VCaP (cell line): ENCODE data around the gene REM2.

Experiments
- H3K27ac ChIP-seq: fragments of 450-650 bp; 2 replicates; pipeline ENCODE4 v1.5.1; 2017
- TF ChIP-seq, protein P1 (sequence below): fragments of 450-650 bp; conservative IDR thresholded peaks from 2 replicates; pipeline ENCODE4 v1.5.1; 2017; ENCODE audit warnings: mild to moderate bottlenecking, moderate library complexity

REM2 gene

DNA sequence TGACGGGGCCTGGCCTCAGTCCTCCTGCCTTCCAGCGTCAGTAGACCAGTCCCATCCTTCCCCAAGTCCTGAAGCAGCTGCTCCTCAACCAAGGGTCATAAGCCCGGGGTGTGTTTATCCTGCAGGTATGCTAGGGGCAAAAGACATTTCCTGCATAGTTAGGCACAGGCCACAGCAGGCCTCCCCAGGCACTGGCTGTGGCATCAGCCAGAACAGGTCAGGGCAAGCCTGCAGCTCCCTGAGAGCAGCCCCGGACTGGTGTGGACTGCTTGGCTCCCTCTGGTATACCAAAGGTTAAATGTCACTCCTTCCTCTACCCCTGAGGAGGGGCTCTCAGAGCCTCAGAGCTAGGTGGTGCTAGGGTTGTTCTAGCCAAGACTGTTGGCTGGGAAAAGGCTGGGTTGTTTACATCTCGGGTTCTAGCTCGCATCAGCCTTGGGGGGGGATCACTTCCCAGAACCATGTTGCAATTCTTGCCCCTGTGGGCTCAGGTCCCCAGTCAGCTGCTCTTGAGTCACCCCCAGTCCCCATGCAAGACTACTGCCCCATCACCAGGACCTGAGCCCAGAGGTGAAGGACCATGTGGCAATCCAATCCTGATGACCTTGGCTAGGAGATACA, 43.8 kb upstream of the REM2 start:
- TF ChIP-seq, protein P1, sequence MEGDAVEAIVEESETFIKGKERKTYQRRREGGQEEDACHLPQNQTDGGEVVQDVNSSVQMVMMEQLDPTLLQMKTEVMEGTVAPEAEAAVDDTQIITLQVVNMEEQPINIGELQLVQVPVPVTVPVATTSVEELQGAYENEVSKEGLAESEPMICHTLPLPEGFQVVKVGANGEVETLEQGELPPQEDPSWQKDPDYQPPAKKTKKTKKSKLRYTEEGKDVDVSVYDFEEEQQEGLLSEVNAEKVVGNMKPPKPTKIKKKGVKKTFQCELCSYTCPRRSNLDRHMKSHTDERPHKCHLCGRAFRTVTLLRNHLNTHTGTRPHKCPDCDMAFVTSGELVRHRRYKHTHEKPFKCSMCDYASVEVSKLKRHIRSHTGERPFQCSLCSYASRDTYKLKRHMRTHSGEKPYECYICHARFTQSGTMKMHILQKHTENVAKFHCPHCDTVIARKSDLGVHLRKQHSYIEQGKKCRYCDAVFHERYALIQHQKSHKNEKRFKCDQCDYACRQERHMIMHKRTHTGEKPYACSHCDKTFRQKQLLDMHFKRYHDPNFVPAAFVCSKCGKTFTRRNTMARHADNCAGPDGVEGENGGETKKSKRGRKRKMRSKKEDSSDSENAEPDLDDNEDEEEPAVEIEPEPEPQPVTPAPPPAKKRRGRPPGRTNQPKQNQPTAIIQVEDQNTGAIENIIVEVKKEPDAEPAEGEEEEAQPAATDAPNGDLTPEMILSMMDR = no peak
- H3K27ac ChIP-seq = no peak overlapping the region

DNA sequence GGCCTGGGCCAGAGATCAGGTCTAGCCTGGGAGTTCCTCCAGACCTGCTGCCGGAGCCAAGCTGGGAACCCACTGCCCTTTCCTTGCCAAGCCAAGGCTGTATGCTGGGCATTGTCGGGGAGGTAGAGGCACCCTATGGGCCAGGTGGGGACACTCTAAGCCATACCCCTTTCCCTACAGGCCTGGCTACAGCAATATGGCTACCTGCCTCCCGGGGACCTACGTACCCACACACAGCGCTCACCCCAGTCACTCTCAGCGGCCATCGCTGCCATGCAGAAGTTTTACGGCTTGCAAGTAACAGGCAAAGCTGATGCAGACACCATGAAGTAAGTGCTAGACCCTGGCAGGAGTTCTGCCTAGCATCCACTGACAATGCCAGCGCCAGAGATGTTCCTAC, 41.7 kb upstream of the REM2 start:
- no peak overlapping the region for H3K27ac ChIP-seq
- TF ChIP-seq, protein P1 = no peak

DNA sequence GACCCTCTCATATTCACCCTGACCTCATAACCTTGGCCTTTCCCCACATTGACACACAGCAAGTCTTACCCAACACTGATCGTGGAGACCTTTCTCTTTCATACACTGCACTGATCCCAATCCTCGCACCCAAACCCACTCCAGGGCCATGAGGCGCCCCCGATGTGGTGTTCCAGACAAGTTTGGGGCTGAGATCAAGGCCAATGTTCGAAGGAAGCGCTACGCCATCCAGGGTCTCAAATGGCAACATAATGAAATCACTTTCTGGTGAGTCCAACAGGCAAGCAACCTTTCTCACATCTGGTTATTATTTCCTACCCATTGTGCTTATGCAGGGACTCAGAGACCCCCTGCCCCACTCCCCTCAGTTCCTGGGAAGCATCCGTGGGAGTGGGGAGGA, 41.3 kb upstream of the REM2 start:
- no peak overlapping the region for H3K27ac ChIP-seq
- TF ChIP-seq, protein P1 = no peak

DNA sequence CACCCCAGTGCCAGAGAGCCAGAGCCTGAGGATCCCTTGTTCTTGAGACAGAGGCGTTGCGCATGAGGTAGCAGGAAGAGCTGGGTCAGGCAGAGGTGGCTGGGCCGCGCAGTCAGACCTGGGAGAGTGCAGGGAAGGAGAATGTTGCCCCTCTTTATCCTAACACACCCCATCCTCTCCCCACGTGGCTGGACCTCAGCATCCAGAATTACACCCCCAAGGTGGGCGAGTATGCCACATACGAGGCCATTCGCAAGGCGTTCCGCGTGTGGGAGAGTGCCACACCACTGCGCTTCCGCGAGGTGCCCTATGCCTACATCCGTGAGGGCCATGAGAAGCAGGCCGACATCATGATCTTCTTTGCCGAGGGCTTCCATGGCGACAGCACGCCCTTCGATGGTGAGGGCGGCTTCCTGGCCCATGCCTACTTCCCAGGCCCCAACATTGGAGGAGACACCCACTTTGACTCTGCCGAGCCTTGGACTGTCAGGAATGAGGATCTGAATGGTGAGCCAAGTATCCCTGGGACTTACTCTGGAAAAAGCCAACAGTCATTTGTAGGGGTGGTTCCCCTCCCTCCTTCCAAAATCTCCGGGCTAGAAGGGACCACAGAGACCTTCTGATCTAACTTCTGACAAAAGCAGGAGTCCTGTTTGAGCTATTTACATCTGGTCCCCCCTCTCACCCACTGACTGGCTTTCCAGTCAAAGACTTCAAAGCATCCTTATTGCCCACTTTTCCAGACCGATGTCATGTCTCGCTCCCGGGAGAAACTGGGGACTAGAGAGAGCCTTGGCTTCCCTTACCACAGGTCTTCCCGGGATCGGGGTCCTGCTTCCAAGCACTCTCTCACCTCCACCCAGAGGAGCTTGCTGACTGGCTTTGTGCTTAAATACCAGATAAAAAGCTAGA, 40.6 kb upstream of the REM2 start:
- H3K27ac ChIP-seq = no peak overlapping the region
- TF ChIP-seq, protein P1 = no peak

DNA sequence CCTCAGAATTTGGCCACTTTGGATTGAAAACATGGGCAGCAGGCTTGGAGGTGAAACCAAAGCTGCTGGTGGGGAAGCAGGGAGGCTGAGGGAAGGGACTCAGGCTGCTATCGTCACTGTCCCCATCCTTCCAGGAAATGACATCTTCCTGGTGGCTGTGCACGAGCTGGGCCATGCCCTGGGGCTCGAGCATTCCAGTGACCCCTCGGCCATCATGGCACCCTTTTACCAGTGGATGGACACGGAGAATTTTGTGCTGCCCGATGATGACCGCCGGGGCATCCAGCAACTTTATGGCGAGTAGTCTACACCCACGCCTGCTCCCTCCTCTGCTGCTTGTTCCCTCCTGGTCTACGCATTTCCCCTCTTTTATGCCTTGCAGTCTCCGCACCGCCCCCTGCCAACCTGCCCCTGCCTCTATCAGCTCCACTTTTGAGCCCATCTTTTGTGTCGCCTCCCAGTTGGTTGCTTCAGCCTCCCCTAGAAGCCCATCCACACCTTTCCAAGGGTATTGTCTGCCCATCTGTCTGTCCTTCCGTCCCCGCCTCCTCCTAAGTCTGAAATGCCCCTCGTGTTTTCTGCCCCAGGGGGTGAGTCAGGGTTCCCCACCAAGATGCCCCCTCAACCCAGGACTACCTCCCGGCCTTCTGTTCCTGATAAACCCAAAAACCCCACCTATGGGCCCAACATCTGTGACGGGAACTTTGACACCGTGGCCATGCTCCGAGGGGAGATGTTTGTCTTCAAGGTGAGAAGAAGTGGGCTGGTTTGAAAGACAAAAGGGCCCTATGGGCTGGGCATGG, 39.7 kb upstream of the REM2 start:
- H3K27ac ChIP-seq = no peak overlapping the region
- TF ChIP-seq, protein P1 = no peak

DNA sequence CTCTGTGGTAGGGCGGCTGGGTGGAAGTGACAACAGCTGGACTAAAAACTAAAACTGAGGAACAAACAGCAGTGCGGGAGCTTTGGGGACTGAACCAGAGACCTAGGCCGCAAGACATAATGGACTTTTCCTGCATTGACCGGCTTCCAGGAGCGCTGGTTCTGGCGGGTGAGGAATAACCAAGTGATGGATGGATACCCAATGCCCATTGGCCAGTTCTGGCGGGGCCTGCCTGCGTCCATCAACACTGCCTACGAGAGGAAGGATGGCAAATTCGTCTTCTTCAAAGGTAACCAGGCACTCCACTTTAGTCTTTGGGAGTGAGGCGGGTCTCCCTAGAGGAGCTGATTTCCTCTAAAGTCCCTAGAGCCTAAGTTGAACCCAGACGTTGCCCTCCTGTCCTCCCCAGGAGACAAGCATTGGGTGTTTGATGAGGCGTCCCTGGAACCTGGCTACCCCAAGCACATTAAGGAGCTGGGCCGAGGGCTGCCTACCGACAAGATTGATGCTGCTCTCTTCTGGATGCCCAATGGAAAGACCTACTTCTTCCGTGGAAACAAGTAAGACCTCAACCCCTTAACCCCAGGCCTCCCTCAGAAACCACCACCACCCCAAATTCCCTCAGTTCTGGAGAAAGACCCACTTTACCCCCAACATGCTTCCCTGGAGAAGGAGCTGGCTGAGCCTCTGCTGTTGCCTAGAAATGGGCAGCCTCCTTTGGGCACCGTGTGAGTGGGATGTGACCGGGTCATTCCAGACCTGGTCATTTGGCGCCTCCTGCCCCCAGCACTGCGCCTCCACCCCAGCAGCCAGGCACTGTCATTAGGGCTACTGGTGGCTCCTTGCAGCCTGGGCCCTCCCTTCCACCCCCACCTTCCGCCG, 38.6 kb upstream of the REM2 start:
- H3K27ac ChIP-seq = no peak overlapping the region
- TF ChIP-seq, protein P1 = no peak
